ENCODE data around the gene ACBD4. TPM values are rescaled to one million over a fixed set of nuclear protein-coding genes. Genes with fewer than 3 reads are reported as not detected.

ACBD4 gene
- total RNA-seq, 1 experiment from 2014 or later = 9.7 TPM

GRCh38 chr17:45101546-45101882, 34.0 kb upstream of the ACBD4 start:
- H3K9ac ChIP-seq (ENCODE audit: extremely low read depth, insufficient read length, low read length) = no peak overlapping the region
- Mint-ChIP-seq H3K27ac (peak overlapping the region in 2 of 3 experiments; percentile 18 to 72; a peak in 1 of 7 replicates), H3K9me3 (no peaks in the 10 kb centered on the region), H3K36me3 (ENCODE audit: insufficient read depth in 1 of 3, low read depth in 3 of 3) (peaks cover 42 to 93% (median 82%) of the 10 kb centered on the region in 3 experiments), H3K27me3 (ENCODE audit: low read depth) (no peaks in the 10 kb centered on the region), H3K4me3 (no peak overlapping the region), H3K4me1 (peaks cover 0 to 7% of the 10 kb centered on the region in 2 experiments; a peak in 2 of 4 replicates)
- H4K5ac ChIP-seq (ENCODE audit: insufficient read length, low read depth, low read length) = no peak overlapping the region
- H3T11ph ChIP-seq (ENCODE audit: low read length) = no peak overlapping the region
- no peak overlapping the region for H2BK15ac ChIP-seq (ENCODE audit: low read depth, low read length)
- no peak overlapping the region for H3K4ac ChIP-seq (ENCODE audit: low read depth, low read length)
- H3K18ac ChIP-seq (ENCODE audit: insufficient read length, low read depth, low read length) = no peak overlapping the region
- no peak overlapping the region for H2BK20ac ChIP-seq (ENCODE audit: low read depth, low read length, poor library complexity, severe bottlenecking)
- no peak overlapping the region for H3K14ac ChIP-seq (ENCODE audit: insufficient read depth, low read length)
- no peak overlapping the region for H4K8ac ChIP-seq (replicated peaks; ENCODE audit: insufficient read length, low read depth, low read length)
- H3K27ac ChIP-seq (ENCODE audit: insufficient read length, low read depth, low read length) = no peak overlapping the region
- H2BK12ac ChIP-seq (ENCODE audit: insufficient read length, low read depth, low read length) = no peak overlapping the region
- no peaks in the 10 kb centered on the region for H3K27me3 ChIP-seq (ENCODE audit: insufficient read depth, low read length)
- H3K79me1 ChIP-seq (ENCODE audit: insufficient read depth, low read depth, low read length, poor library complexity, severe bottlenecking) = no peaks in the 10 kb centered on the region
- no CpG with 5 or more reads among the region's 9 CpGs for WGBS (ENCODE audit: extremely low coverage, insufficient read length, low lambda C conversion rate)
- H3K4me1 ChIP-seq (ENCODE audit: insufficient read depth, low read length) = no peaks in the 10 kb centered on the region
- no peaks in the 10 kb centered on the region for H3K23me2 ChIP-seq (ENCODE audit: insufficient read length, low read depth, low read length, poor library complexity, severe bottlenecking)
- H2BK5ac ChIP-seq (ENCODE audit: insufficient read length, low read length) = no peak overlapping the region
- no peak overlapping the region for H4K91ac ChIP-seq (ENCODE audit: insufficient read length, low read depth, low read length)
- no peak for TF ChIP-seq CTCF (conservative IDR thresholded peaks at IDR 0.05)
- H4K20me1 ChIP-seq (ENCODE audit: control insufficient read depth, insufficient read depth, insufficient read length) = no peaks in the 10 kb centered on the region
- H3K56ac ChIP-seq (ENCODE audit: insufficient read length, low read depth, low read length) = no peak overlapping the region
- H2AK5ac ChIP-seq (ENCODE audit: insufficient read length, low read length) = no peak overlapping the region
- DNase-seq = no peak
- H3K79me2 ChIP-seq (ENCODE audit: insufficient read depth, low read length) = no peaks in the 10 kb centered on the region; the same call in 1 of the 2 replicates
- no peak overlapping the region for H2BK120ac ChIP-seq (ENCODE audit: low read depth, low read length, poor library complexity, severe bottlenecking)
- H3K4me2 ChIP-seq (ENCODE audit: insufficient read depth, insufficient read length, low read length) = no peak overlapping the region
- H3K9me3 ChIP-seq (ENCODE audit: control insufficient read depth, low read depth, low read length) = no peaks in the 10 kb centered on the region
- no peak overlapping the region for H3K23ac ChIP-seq (ENCODE audit: insufficient read length, low read depth, low read length)
- no peak overlapping the region for H2AFZ ChIP-seq (ENCODE audit: low read length)

All from H9 (cell line).